Dermis microvascular lymphatic vessel endothelial cell (primary cell): ENCODE data around the gene C3orf62. TPM values are rescaled to one million over a fixed set of nuclear protein-coding genes. Genes with fewer than 3 reads are reported as not detected.
"Not testable (repeated sequence)": the region's sequence is repeated elsewhere in the genome, so short reads cannot be mapped to it uniquely, and the experiment has no call there.

Experiments used
- DNase-seq, 2 donors: peaks; one replicate each; pipeline versions ENCODE4 v3.0.0 to v3.0.0-alpha.2; 2010; ENCODE audit warnings: low read depth in 2 of 2
- total RNA-seq: library from RNA; depleted of rRNA; stranded (reverse); fragments of >200 nt; gene quantifications from 2 replicates; pipeline ENCODE4 v1.2.1, GENCODE V29; 2014

The C3orf62 gene
- total RNA-seq, 1 donor from 2014 or later = 1.3 TPM

- no peak for DNase-seq
Measured at GRCh38 chr3:49269443-49270155, 7.4 kb downstream of the C3orf62 start.

- DNase-seq = peak in 1 of 2 donors; percentile 11
Measured at GRCh38 chr3:49266410-49267095, 10.5 kb downstream of the C3orf62 start.

DNA sequence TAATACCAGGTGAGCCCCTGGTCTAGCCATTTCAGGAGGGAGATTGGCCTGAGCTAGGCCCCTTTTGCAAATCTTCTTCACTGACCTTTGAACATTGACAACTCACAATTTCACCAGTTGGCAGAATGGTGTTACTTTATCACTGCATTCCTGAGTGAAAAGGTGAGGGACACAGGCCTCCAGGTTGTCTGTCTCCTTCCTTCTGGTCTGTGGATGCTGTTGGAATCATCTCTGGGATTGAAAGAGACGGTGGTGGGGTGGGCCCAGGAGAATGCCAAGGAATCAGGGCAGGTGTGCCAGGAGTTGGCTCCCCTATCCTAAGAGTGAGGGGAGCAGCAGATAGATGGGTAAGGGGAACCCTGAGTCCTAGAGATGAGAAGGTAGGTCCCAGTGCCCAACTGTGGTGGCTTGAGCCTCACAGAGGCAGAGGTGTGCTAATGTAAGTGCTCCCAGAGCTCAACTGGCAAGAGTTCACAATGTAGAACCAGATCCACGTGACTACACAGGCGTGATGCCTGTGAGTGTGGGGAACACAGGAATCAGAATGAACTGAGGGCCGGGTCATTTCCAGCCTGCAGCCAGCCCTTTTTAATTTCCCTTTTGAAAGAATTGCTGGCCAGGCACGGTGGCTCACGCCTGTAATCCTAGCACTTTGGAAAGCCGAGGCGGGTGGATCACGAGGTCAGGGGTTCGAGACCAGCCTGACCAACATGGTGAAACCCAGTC is 11.2 kb downstream of the C3orf62 start:
- DNase-seq = peak in 1 of 2 donors; percentile 16

GRCh38 chr3:49263159-49263889 is 13.7 kb downstream of the C3orf62 start:
- DNase-seq = no peak

DNA sequence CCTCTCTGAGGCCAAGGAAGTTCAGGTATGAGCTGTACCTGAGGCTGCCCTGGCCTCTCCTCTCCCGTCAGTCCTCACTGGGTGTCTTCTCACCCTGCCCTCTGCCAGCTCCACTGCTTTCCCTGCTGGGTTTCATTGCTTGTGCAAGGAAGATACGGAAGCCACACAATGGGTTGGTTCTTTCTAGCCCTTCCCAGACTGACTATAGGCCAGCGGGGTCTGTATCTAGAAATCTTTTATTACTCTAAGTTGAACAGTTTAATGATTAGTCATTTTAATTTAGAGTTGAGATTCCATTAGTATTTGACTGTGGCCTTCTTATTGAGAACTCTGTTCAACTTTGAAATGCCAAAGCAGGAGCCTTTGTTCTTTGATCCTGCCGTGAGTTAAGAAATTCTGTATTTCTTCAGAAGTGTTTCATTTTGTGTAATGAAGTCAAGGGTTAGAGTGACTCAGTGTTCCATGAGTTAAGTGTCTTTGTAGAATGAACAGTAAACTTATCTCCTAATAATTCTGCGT is 16.2 kb downstream of the C3orf62 start:
- no peak for DNase-seq

- no peak for DNase-seq
Measured at GRCh38 chr3:49257187-49257586, 19.8 kb downstream of the C3orf62 start.

DNA sequence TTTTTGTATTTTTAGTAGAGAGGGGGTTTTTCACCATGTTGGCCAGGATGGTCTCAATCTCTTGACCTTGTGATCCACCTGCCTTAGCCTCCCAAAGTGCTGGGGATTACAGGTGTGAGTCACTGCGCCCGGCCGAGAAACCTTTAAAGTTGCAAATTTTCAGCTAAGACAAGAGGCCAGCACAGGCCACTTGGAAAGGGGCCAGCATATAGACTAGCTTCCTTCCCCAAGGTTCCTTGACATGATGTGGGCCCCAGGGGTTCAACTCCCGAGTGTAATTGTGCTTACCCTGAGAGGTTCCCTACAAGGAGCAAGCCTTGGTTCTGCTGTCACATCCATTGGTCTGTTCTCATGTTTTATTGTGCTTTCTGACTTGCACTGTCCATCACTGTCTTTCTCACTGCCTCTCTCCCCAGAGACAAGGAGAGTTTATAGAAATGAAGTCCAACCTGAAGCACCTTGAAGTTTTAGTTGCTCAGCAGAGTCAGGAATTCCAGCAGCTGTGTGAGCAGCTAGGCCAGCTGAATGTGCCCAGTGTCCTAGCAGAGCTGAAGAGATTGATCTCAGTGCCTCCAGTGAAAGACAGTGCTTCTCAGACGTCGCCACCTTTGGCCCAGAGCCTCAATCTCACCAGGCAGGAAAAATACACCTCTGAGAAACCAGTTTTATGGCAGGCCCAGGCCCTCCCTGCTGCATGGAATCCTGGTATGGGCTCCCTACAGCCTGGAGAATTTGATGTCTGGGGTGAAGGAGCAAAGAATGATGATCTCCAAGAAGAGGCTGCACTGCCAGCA is 21.1 kb downstream of the C3orf62 start:
- no peak for DNase-seq

DNA sequence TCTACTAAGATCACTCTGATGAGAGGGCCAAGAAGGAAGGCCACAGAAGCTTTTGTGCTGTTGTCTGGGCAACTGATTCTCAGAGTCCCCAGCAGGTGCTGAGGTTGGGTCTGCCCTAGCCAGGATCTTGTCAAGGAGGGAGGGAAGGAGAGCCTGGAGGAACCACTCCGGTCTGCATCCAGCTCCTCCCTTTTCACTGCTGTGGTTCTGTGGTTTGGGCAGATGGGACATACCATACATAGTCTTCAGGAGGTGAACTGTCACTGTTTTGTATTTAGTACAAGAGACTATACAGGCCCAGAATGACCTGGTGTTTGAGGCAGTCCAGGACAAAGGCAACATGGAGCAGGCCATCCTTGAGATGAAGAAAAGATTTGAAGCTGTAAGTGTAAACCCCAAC is 21.9 kb downstream of the C3orf62 start:
- DNase-seq = no peak

DNA sequence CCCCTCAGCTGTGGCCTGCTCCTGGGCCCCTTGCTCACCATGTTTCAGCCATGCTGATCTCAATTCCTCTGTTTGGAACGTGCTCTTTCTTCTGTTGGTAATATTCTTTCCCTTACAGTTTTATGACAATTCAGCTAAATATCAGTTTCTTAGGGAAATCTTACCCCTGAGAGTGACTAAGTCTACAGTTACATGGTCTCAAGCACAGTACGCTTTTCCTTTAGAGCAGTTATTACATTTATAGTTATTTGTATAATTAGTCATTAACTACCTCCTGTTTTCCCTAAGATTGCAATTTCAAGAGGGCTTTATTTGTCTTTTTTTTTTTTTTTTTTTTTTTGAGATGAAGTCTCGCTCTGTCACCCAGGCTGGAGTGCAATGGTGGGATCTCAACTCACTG is 23.5 kb downstream of the C3orf62 start:
- DNase-seq = no peak

- peak in 1 of 2 donors; percentile 21 for DNase-seq
Measured at GRCh38 chr3:49248840-49249227, 28.2 kb downstream of the C3orf62 start.

DNA sequence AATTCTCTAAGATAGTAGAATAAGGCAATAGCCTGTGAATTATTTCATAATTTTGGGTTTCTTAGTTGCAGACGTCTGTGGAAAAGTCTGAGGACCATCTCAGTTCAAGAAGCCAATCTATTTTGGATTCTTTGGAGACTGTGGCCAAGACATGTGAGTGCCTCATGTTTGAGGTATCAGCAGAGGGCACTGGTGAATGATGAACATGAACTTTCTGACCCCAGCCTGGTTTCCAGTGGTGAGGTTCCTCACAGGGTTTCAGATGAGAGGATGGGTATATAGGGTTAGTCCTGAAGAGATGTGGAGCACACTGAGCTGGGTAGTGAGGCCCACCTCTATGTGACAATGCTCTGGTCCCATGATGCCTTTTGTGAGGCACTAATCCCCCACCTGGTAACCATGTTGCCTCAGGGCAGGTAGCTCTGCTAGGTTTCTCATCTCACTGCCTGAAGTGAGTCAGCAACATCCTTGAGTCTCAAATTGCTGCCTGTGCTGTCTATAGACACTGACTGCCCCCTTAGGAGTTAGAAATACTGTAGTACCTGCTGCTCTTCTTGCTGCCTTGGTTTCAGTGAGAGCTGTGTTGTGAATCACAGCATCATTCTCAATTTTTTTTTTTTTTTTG is 32.3 kb downstream of the C3orf62 start:
- no peak for DNase-seq

DNA sequence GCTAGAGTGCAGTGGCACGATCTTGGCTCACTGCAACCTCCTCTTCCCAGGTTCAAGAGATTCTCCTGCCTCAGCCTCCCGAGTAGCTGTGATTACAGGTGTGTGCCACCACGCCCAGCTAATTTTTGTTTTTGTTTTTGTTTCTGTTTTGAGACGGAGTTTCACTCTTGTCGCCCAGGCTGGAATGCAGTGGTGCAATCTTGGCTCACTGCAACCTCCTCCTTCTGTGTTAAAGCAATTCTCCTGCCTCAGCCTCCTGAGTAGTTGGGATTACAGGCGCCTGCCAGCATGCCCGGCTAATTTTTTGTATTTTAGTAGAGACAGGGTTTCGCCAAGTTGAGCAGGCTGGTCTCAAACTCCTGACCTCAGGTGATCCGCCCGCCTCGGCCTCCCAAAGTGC is 36.9 kb downstream of the C3orf62 start:
- not testable (repeated sequence) for DNase-seq

- peak; percentile 24 to 95 for DNase-seq
Measured at GRCh38 chr3:49238274-49239127, 38.5 kb downstream of the C3orf62 start.

DNA sequence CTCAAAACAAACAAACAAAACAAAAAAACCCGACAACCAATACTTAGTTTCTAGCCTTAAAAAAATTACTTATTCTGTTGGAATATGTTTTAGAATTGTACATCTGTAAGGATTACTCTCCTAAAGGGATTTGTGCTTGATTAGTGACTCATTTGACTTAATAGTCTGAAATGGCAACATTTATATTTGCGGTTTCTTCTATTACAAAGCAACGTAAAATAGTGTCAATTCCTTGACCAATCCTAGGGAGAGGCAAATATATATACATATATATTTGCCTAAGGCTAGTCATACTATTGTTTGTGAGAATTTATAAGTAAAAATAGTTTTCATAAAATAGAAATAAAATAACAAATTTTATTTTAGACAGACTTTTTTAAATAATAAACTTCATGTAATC is 39.7 kb downstream of the C3orf62 start:
- DNase-seq = no peak

DNA sequence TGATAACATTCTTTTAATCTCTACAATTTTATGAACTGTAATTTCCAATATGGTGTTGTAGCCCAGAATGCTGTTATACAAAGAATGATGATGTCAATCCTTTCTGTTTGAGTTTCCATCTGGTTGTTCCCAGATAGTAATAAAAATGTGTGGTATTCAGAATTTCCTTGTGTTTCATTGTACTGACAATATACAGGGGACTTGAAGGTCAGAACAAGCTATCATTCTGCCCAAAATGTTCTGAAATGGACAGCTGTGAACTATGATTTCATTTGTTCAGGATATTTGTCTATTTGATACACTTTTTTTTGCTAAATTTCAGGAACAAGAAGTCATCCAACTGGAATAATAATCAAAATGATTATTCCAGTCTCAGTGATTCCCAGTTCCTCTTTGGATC is 40.8 kb downstream of the C3orf62 start:
- DNase-seq = peak; percentile 58 to 68

- DNase-seq = not testable (repeated sequence)
Measured at GRCh38 chr3:49228817-49229216, 48.2 kb downstream of the C3orf62 start.

- DNase-seq = no peak
Measured at GRCh38 chr3:49222002-49222401, 55.0 kb downstream of the C3orf62 start.

- DNase-seq = not testable (repeated sequence)
Measured at GRCh38 chr3:49220985-49221563, 56.0 kb downstream of the C3orf62 start.

DNA sequence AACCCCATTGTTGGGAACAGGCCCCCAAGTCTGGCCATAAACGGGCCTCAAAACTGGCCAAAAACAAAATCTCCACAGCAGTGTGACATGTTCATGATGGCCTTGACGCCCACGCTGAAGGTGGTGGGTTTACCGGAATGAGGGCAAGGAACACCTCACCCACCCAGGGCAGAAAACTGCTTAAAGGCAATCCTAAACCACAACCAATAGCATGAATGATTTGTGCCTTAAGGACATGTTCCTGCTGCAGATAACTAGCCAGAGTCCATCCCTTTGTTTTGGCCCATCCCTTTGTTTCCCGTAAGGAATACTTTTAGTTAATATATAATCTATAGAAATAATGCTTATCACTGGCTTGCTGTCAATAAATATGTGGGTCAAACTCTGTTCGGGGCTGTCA is 57.9 kb downstream of the C3orf62 start:
- no peak for DNase-seq
